D721Med (cell line): ENCODE data around the gene PELI2.

Experiments
- DNase-seq: peaks from one replicate; pipeline ENCODE4 v3.0.0; 2011; ENCODE audit warnings: low spot score; ENCODE audit not compliant: insufficient read length
- FAIRE-seq: peaks from 2 replicates; lab custom pipeline; 2011; peaks lifted over from hg19 to GRCh38; lab: Jason Lieb, UNC
- TF ChIP-seq, protein P1 (sequence below): IDR thresholded peaks from 2 replicates; pipeline ENCODE4 v1.5.1; 2012; ENCODE audit warnings: mild to moderate bottlenecking, control low read depth; ENCODE audit not compliant: insufficient read depth; ENCODE audit errors: missing control alignments

PELI2 gene

DNA sequence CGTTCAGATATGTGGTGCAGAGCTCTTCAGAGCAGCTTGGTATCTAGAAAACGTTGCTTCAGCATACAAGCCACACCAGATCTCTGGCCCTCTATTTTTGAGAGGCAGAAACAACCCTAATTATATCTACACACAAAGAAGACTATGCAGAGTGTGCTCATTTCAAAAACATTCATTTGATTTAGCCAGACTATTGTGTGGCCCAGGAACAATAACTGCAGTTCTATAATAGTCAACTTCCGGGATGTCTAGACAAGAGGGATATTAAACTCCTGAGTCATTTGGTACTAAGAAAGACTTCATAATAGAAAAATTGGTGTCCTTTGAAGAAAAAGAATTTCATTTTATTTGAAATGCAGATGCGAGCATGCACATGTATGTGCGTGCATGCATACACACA, 153.8 kb downstream of the PELI2 start:
- TF ChIP-seq, protein P1, sequence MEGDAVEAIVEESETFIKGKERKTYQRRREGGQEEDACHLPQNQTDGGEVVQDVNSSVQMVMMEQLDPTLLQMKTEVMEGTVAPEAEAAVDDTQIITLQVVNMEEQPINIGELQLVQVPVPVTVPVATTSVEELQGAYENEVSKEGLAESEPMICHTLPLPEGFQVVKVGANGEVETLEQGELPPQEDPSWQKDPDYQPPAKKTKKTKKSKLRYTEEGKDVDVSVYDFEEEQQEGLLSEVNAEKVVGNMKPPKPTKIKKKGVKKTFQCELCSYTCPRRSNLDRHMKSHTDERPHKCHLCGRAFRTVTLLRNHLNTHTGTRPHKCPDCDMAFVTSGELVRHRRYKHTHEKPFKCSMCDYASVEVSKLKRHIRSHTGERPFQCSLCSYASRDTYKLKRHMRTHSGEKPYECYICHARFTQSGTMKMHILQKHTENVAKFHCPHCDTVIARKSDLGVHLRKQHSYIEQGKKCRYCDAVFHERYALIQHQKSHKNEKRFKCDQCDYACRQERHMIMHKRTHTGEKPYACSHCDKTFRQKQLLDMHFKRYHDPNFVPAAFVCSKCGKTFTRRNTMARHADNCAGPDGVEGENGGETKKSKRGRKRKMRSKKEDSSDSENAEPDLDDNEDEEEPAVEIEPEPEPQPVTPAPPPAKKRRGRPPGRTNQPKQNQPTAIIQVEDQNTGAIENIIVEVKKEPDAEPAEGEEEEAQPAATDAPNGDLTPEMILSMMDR = no peak
- DNase-seq = no peak
- no peak for FAIRE-seq

DNA sequence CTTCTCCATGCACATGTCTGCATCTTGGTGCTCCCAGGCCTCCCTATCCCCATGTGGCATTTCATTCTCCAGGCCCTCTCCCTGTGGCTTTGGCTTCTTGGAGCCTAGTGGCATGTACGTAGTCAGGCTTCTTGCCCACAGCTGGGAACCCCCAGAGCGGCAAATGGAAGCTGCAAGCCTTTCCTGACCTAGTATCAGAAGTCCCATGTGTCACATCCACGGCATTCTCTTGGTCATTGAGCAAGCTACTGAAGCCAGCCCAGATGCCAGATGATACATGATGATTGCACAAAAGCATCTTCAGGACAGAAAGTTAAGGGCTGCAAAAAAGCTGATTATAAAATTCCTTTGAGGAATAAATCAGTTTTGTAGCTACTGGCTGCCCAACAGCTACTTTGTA, 154.9 kb downstream of the PELI2 start:
- DNase-seq = no peak
- TF ChIP-seq, protein P1 = no peak
- FAIRE-seq = no peak

DNA sequence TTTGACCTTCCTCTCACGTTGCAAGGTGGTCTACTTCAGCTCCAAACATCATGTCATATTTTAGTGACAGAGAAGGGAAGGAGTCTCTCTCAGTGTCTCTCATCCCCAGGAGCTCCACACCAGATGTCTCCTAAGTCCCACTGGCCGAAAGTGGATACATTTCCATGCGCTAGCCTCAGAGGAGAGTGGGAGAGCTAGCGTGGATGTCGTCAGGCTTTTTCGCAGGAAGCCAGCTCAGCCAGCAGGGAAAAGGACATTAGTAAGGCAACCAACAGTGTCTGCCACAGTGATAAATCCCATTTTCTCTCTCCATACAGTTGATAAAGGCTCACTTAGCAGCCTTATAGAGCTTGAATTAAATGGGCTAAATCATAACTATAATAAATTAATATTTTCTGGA, 155.7 kb downstream of the PELI2 start:
- DNase-seq (no peak), FAIRE-seq (no peak)
- TF ChIP-seq, protein P1 = no peak

DNA sequence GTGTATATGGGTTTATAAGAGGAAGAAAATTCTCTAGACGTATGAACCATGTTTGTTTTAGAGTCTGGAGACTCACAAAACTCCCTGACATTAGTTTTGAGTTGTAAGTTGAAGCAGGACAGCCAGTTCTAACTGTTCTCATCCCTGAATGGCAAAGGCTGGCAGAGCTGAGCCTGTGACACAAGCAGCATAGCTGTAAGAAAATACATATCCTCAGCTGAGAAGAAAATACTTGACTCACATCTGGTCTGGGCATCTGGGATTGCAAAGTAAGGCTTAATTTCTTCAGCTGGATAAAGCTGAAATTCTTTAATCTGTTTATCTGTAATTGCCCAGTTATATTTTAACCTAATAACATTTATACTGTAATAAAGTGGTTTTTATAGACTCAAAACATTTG, 156.3 kb downstream of the PELI2 start:
- DNase-seq (no peak), FAIRE-seq (no peak)
- TF ChIP-seq, protein P1 = no peak

DNA sequence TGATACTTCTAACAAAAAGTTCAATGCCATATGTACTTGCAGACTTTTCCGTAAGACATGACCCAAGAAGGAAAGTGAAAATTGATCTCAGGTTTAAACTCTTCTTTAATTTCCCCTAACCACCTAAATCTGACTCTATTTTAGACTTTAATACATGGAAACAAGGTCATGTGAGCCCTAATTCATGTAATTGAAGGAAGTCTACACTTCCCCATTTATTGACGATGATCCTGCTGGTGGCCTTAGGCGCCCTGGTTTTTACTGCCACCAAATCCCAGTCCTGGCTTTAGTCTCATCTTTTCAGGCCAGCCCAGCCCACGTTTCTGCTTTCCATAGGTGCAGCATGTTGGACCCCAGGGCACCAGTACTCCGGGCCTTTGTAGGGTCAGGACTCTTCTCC, 157.9 kb downstream of the PELI2 start:
- FAIRE-seq (no peak), DNase-seq (no peak)
- TF ChIP-seq, protein P1 = no peak

DNA sequence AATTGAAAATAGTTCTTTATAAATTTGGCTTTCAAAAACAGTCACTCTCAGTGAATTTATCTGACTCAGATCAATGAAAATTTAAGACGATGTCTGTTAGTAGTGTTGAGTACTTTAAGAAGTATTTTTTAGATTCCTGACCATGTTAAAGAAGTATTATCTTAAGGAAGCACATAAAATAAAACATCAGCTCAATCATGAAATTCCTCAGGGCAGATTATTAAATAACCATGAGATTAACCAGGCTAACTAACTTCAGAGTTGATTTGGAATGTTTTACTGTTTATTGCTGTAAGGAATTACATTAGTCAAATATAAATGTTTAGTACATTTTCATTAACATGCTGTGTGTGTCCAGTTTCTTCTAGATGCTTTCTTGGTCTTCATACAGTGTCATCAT, 160.2 kb downstream of the PELI2 start:
- TF ChIP-seq, protein P1 = no peak
- DNase-seq = no peak
- peak; percentile 76 for FAIRE-seq

DNA sequence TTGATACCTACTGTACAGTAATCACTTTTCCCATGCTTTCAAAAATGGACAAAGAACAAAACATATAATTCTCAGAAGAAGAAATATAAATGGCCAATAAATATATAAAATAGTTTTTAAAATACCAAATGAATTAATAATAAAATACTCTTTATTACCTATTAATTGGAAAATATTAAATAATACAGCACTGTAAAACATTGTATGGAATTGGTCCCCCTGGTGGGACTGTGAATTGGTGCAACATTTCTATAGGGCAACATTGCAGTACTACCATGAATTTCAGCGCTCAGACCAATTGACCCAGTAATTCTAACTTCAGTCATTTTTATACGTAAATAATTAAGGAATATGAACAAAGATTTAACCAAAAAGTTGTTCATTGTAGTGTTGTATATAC, 162.6 kb downstream of the PELI2 start:
- FAIRE-seq (no peak), DNase-seq (no peak)
- TF ChIP-seq, protein P1 = no peak
